CD14-positive monocyte (primary cell): ENCODE results near the gene CANX. TPM values are rescaled to one million over a fixed set of nuclear protein-coding genes. Genes with fewer than 3 reads are reported as not detected.
"Not testable (repeated sequence)": the region's sequence is repeated elsewhere in the genome, so short reads cannot be mapped to it uniquely, and the experiment has no call there.

Experiments used
- DNase-seq, 3 donors: peaks; one replicate each; pipeline ENCODE4 v3.0.0-alpha.2; 2011 to 2022
- H2AFZ ChIP-seq: 2 replicates; pipeline ENCODE4 v1.6.0; 2012; ENCODE audit warnings: mild to moderate bottlenecking, low read depth, low read length, inconsistent platforms; ENCODE audit not compliant: insufficient read depth, poor library complexity, severe bottlenecking
- H3K27ac ChIP-seq, 2 donors: 1 replicate in 1 of 2; 2 replicates in 1 of 2; pipeline ENCODE4 v1.5.1; 2012 to 2013; ENCODE audit warnings: low read length in 2 of 2, control low read depth in 1 of 2, inconsistent platforms in 1 of 2, low read depth in 1 of 2, mild to moderate bottlenecking in 1 of 2
- H3K27me3 ChIP-seq, 2 donors: one replicate each; pipeline versions ENCODE4 v1.6.0 to v1.6.1; 2011 to 2013; ENCODE audit warnings: low read length in 2 of 2; ENCODE audit not compliant: control insufficient read depth in 2 of 2, insufficient read depth in 2 of 2
- H3K36me3 ChIP-seq, 2 donors: replicated peaks in 1 of 2; 1 replicate in 1 of 2; 2 replicates in 1 of 2; pipeline versions ENCODE4 v1.5.1 to v1.6.1; 2012 to 2013; ENCODE audit warnings: low read length in 2 of 2, control low read depth in 1 of 2, inconsistent platforms in 1 of 2, mild to moderate bottlenecking in 1 of 2; ENCODE audit not compliant: insufficient read depth in 2 of 2, control insufficient read depth in 1 of 2
- H3K4me1 ChIP-seq, 2 donors: 1 replicate in 1 of 2; 2 replicates in 1 of 2; pipeline versions ENCODE4 v1.5.1 to v1.6.1; 2012 to 2013; ENCODE audit warnings: low read length in 2 of 2, control low read depth in 1 of 2, inconsistent platforms in 1 of 2, mild to moderate bottlenecking in 1 of 2, moderate library complexity in 1 of 2; ENCODE audit not compliant: insufficient read depth in 2 of 2, control insufficient read depth in 1 of 2
- H3K4me2 ChIP-seq: replicated peaks from 2 replicates; pipeline ENCODE3; 2012; ENCODE audit warnings: low read length, moderate library complexity, mild to moderate bottlenecking; ENCODE audit not compliant: poor library complexity, severe bottlenecking; ENCODE audit errors: extremely low read depth
- H3K4me3 ChIP-seq, 3 experiments: fragments of 200-600 bp in 1 of 3; sonication (generic) in 1 of 3; replicated peaks in 1 of 3; 1 replicate in 2 of 3; 2 replicates in 1 of 3; pipeline ENCODE4 v1.5.1; 2011 to 2013; ENCODE audit warnings: low read length in 3 of 3, mild to moderate bottlenecking in 3 of 3, control low read depth in 2 of 3, low read depth in 2 of 3, inconsistent platforms in 1 of 3, moderate library complexity in 1 of 3
- H3K79me2 ChIP-seq: 2 replicates; pipeline ENCODE4 v1.6.0; 2012; ENCODE audit warnings: mild to moderate bottlenecking, control low read depth, inconsistent platforms, low read length, moderate library complexity; ENCODE audit not compliant: insufficient read depth
- H3K9ac ChIP-seq: 2 replicates; pipeline ENCODE4 v1.6.0; 2017; ENCODE audit warnings: low read length, mild to moderate bottlenecking; ENCODE audit not compliant: insufficient read depth, poor library complexity, severe bottlenecking
- H3K9me3 ChIP-seq, 2 donors: replicated peaks in 1 of 2; 1 replicate in 1 of 2; 2 replicates in 1 of 2; pipeline versions ENCODE4 v1.5.1 to v1.6.1; 2012 to 2013; ENCODE audit warnings: low read length in 2 of 2, control low read depth in 1 of 2; ENCODE audit not compliant: control insufficient read depth in 1 of 2, insufficient read depth in 1 of 2
- H4K20me1 ChIP-seq: 2 replicates; pipeline ENCODE4 v1.6.0; 2012; ENCODE audit warnings: mild to moderate bottlenecking, low read length, control low read depth, moderate library complexity; ENCODE audit not compliant: insufficient read depth
- H3K27ac Mint-ChIP-seq, 7 donors: one replicate each; pipeline ENCODE4 v1.8.0; 2020; ENCODE audit warnings: mild to moderate bottlenecking in 7 of 7, mixed read lengths in 7 of 7, moderate library complexity in 6 of 7, inconsistent platforms in 2 of 7
- H3K27me3 Mint-ChIP-seq, 3 donors: one replicate each; pipeline ENCODE4 v1.8.0; 2021 to 2022; ENCODE audit warnings: low read depth in 3 of 3, mild to moderate bottlenecking in 3 of 3, mixed read lengths in 3 of 3, moderate library complexity in 3 of 3, inconsistent platforms in 1 of 3
- H3K36me3 Mint-ChIP-seq, 2 donors: one replicate each; pipeline ENCODE4 v1.8.0; 2020; ENCODE audit warnings: mixed read lengths in 2 of 2, inconsistent platforms in 1 of 2, mild to moderate bottlenecking in 1 of 2
- H3K4me1 Mint-ChIP-seq: one replicate; pipeline ENCODE4 v1.8.0; 2020; ENCODE audit warnings: mild to moderate bottlenecking, mixed read lengths
- H3K4me3 Mint-ChIP-seq, 2 donors: one replicate each; pipeline ENCODE4 v1.8.0; 2020; ENCODE audit warnings: mild to moderate bottlenecking in 2 of 2, mixed read lengths in 2 of 2, moderate library complexity in 1 of 2
- H3K9me3 Mint-ChIP-seq, 7 donors: one replicate each; pipeline ENCODE4 v1.8.0; 2020 to 2022; ENCODE audit warnings: mixed read lengths in 7 of 7, mild to moderate bottlenecking in 6 of 7, moderate library complexity in 6 of 7, inconsistent platforms in 2 of 7
- WGBS: methylation state at CpG from one replicate; pipeline ENCODE4 v1.1.5; 2013; ENCODE audit warnings: missing lambda C conversion rate; ENCODE audit not compliant: insufficient coverage; 5-methylcytosine and 5-hydroxymethylcytosine counted together
- intact Hi-C, 2 donors: fragments of 100-400 bp; cut with micrococcal nuclease; formaldehyde crosslinking; loops; one replicate each; pipeline versions ENCODE4 v1.15.0 to v1.15.1; 2023
- polyA plus RNA-seq, 3 donors: library from polyadenylated mRNA; depleted of rRNA in 1 of 3; unstranded in 2 of 3; stranded (reverse) in 1 of 3; fragments of 300-500 nt in 2 of 3; fragments of >200 nt in 1 of 3; fragmentation: Illumina TruSeq in 2 of 3; gene quantifications; 1 replicate in 2 of 3; 2 replicates in 1 of 3; pipeline ENCODE4 v1.2.3, GENCODE V29; 2012 to 2021
- TF ChIP-seq, protein P1 (sequence below): fragments of 200-600 bp; IDR thresholded peaks from one replicate; pipeline ENCODE4 v1.8.0; 2022; ENCODE audit warnings: antibody characterized with exemption, mild to moderate bottlenecking

Gene CANX
- polyA plus RNA-seq, 3 donors: 78.1 to 368 (median 259) TPM

DNA sequence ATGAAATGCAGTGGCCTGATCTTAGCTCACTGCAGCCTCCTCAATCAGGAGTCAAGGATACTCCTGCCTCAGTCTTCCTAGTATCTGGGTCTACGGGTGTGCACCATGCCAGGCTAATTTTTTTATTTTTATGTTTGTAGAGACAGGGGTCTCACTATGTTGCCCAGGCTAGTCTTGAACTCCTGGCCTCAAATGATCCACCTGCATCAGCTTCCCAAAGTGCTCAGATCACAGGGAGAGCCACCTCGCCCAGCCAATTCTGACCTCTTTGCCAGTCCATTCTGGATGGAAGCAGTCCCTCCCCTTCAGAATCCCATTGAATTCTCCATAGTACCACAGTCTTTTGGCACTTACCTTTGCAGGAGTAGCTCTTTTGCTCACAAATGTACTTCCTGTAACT lies 1.7 kb upstream of the CANX start:
- TF ChIP-seq, protein P1, sequence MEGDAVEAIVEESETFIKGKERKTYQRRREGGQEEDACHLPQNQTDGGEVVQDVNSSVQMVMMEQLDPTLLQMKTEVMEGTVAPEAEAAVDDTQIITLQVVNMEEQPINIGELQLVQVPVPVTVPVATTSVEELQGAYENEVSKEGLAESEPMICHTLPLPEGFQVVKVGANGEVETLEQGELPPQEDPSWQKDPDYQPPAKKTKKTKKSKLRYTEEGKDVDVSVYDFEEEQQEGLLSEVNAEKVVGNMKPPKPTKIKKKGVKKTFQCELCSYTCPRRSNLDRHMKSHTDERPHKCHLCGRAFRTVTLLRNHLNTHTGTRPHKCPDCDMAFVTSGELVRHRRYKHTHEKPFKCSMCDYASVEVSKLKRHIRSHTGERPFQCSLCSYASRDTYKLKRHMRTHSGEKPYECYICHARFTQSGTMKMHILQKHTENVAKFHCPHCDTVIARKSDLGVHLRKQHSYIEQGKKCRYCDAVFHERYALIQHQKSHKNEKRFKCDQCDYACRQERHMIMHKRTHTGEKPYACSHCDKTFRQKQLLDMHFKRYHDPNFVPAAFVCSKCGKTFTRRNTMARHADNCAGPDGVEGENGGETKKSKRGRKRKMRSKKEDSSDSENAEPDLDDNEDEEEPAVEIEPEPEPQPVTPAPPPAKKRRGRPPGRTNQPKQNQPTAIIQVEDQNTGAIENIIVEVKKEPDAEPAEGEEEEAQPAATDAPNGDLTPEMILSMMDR: no peak
- Mint-ChIP-seq H3K4me3 (no peak overlapping the region), H3K27ac (peak overlapping the region; percentile 96 to 100 (median 100)), H3K4me1 (peaks cover 47% of the 10 kb centered on the region), H3K36me3 (peaks cover 0 to 4% of the 10 kb centered on the region in 2 donors), H3K27me3 (peaks cover 0 to 2% (median 0%) of the 10 kb centered on the region in 3 donors), H3K9me3 (no peaks in the 10 kb centered on the region)
- Histone ChIP-seq H3K27ac (peak overlapping the region; percentile 91 to 99), H3K9me3 (no peaks in the 10 kb centered on the region), H3K4me1 (peaks cover 49 to 69% of the 10 kb centered on the region in 2 donors), H2AFZ (peak overlapping the region; percentile 89), H3K4me2 (peak overlapping the region; percentile 75), H3K27me3 (no peaks in the 10 kb centered on the region), H4K20me1 (peaks cover 20% of the 10 kb centered on the region), H3K79me2 (peaks cover 43% of the 10 kb centered on the region), H3K9ac (no peak overlapping the region), H3K4me3 (no peak overlapping the region), H3K36me3 (peaks cover 0 to 4% of the 10 kb centered on the region in 2 donors)
- WGBS: no CpG with 5 or more reads among the region's 2 CpGs
- no peak for DNase-seq
- intact Hi-C loops: loop anchor here in 1 of 2 donors (10.0 kb wide), 1 partner anchor 72 kb away; the partner anchor contains the start of gene HNRNPH1

DNA sequence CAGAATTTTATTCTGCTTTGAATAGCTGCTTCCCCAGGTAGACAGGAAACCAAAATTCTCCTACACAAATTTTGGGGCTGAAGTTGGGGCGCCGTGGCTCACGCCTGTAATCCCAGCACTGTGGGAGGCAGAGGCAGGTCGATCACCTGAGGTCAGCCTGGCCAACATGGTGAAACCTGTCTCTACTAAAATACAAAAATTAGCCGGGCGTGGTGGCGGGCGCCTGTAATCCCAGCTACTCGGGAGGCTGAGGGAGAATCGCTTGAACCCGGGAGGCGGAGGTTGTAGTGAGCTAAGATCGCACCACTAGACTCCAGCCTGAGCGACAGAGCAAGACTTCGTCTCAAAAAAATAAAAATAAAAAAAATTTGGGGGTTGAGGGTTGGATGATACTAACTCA lies 1.2 kb upstream of the CANX start:
- not testable (repeated sequence) for H3K9me3 ChIP-seq, H3K36me3 ChIP-seq, H3K36me3 Mint-ChIP-seq, H3K9me3 Mint-ChIP-seq, DNase-seq, H3K27me3 Mint-ChIP-seq, H3K27me3 ChIP-seq
- peaks cover 50 to 73% of the 10 kb centered on the region in 2 donors for H3K4me1 ChIP-seq
- peak overlapping the region; percentile 91 to 99 for H3K27ac ChIP-seq
- H3K9ac ChIP-seq: peak overlapping the region; percentile 100
- peaks cover 24% of the 10 kb centered on the region for H4K20me1 ChIP-seq
- WGBS: 81% methylated on average over 4 of the region's 15 CpGs
- H3K4me3 ChIP-seq: peak overlapping the region in 2 of 3 experiments; percentile 55 to 91
- Mint-ChIP-seq H3K4me1 (peaks cover 51% of the 10 kb centered on the region), H3K27ac (peak overlapping the region; percentile 96 to 100 (median 100)), H3K4me3 (peak overlapping the region; percentile 94 to 97)
- peak overlapping the region; percentile 89 for H2AFZ ChIP-seq
- intact Hi-C loops: loop anchor here in 1 of 2 donors (10.0 kb wide), 1 partner anchor 73 kb away; the partner anchor contains the start of gene HNRNPH1
- H3K79me2 ChIP-seq: peaks cover 47% of the 10 kb centered on the region
- H3K4me2 ChIP-seq: peak overlapping the region; percentile 75
